Measurements from ENCODE around the gene FHIP2A. TPM values are rescaled to one million over a fixed set of nuclear protein-coding genes. Genes with fewer than 3 reads are reported as not detected.

FHIP2A gene
- total and polyA plus RNA-seq, 2 of the 4 experiments (the other 2 are of a cell fraction) = 10.7 to 16.5 TPM

- TF ChIP-seq USF2 (IDR thresholded peaks at IDR 0.05; ENCODE audit: low read depth, low read length) (peak; percentile 31), POLR2A (IDR thresholded peaks at IDR 0.05; ENCODE audit: low read depth, low read length) (no peak)
These were observed 4.1 kb downstream of the FHIP2A start (continued) for GRCh38 chr10:114825513-114826253.

- CTCF ChIA-PET = interaction anchor here (1.1 kb wide), 1 partner anchor 48 kb away, joined by 3 read pairs; no protein-coding TSS in a partner anchor
- peaks cover 14% of the 10 kb centered on the region for H3K4me1 ChIP-seq (ENCODE audit: control insufficient read depth, insufficient read depth, low read length)
- H2BK15ac ChIP-seq (ENCODE audit: low read depth, low read length) = no peak overlapping the region
- no peak overlapping the region for H3K4me2 ChIP-seq (ENCODE audit: low read depth, low read length)
- H4K5ac ChIP-seq (ENCODE audit: low read depth, low read length) = peak overlapping the region; percentile 32; the same call in 1 of the 2 replicates
- no peak for DNase-seq
- dilution Hi-C loops (cut with HindIII; ENCODE audit: low sequenced_read_pairs, unreplicated experiment) = no loop called here
- no peak overlapping the region for H2BK20ac ChIP-seq (ENCODE audit: low read depth, low read length)
- H3K56ac ChIP-seq (ENCODE audit: extremely low read depth, insufficient read depth, low read length) = no peak overlapping the region
- H3K79me1 ChIP-seq (ENCODE audit: low read depth in 1 of 2, low read length in 2 of 2) = peaks cover 2 to 27% of the 10 kb centered on the region in 2 experiments
- peaks cover 34% of the 10 kb centered on the region; the same call in 1 of the 2 replicates for H4K20me1 ChIP-seq (ENCODE audit: insufficient read depth, low read length)
- no peaks in the 10 kb centered on the region for H3K9me3 ChIP-seq (ENCODE audit: control insufficient read depth, insufficient read depth, low read length)
- in situ Hi-C loops (cut with MboI; ENCODE audit: low sequenced_read_pairs) = no loop called here
- no peak overlapping the region for H3K27ac ChIP-seq (ENCODE audit: insufficient read depth, low read length)
- H2AFZ ChIP-seq (replicated peaks; ENCODE audit: low read length, poor library complexity) = no peak overlapping the region
- H3K4ac ChIP-seq (ENCODE audit: low read depth, low read length) = no peak overlapping the region
- no peak overlapping the region; the same call in 1 of the 2 replicates for H4K91ac ChIP-seq (ENCODE audit: insufficient read depth, low read depth, low read length)
- no CpG with 5 or more reads among the region's 4 CpGs for WGBS, 2 experiments (ENCODE audit: extremely low coverage in 2 of 2, insufficient read length in 1 of 2)
- POLR2A ChIA-PET (ENCODE audit: unreplicated experiment) = no interaction called here
- H2BK5ac ChIP-seq (ENCODE audit: low read depth, low read length, poor library complexity, severe bottlenecking) = peak overlapping the region; percentile 39
- no peak overlapping the region for H3K18ac ChIP-seq (ENCODE audit: low read depth, low read length)
- no peaks in the 10 kb centered on the region for H3K27me3 ChIP-seq (ENCODE audit: control insufficient read depth, insufficient read depth, low read length)
- BruUV-seq (replicated peaks) = no TSS peak
- H3K4me3 ChIP-seq (ENCODE audit: insufficient read depth, low read depth, low read length) = no peak overlapping the region
- H4K8ac ChIP-seq (ENCODE audit: low read depth in 2 of 2, low read length in 2 of 2) = no peak overlapping the region
- intact Hi-C loops (cut with micrococcal nuclease) = no loop called here
- no peak overlapping the region for H2AK5ac ChIP-seq (ENCODE audit: low read depth, low read length)
- no peak overlapping the region for H2AK9ac ChIP-seq (replicated peaks; ENCODE audit: low read depth, low read length, poor library complexity)
- H3K36me3 ChIP-seq (ENCODE audit: control insufficient read depth, insufficient read depth, low read length) = peaks cover 13% of the 10 kb centered on the region
- H3K9me1 ChIP-seq (ENCODE audit: insufficient read depth, low read length) = peaks cover 9% of the 10 kb centered on the region
- no peak overlapping the region for H2BK120ac ChIP-seq (ENCODE audit: low read depth, low read length)
- ATAC-seq (ENCODE audit: low read depth) = no peak
- no peak overlapping the region for H3K9ac ChIP-seq (ENCODE audit: low read depth, low read length)
- no peak overlapping the region; the same call in 1 of the 2 replicates for H3K14ac ChIP-seq (replicated peaks; ENCODE audit: low read depth, low read length)
- H3K23ac ChIP-seq (ENCODE audit: low read depth, low read length) = no peak overlapping the region
- no peak for TF ChIP-seq MXI1 (IDR thresholded peaks at IDR 0.05; ENCODE audit: borderline replicate concordance, low read depth, low read length)
- TF ChIP-seq SMC3 (IDR thresholded peaks at IDR 0.05; ENCODE audit: low read depth, low read length) = no peak
- TF ChIP-seq FOS (IDR thresholded peaks at IDR 0.05; ENCODE audit: low read depth, low read length) = no peak
- TF ChIP-seq RFX5 (IDR thresholded peaks at IDR 0.05; ENCODE audit: low read depth, low read length) = no peak
- no peak for TF ChIP-seq RAD21 (IDR thresholded peaks at IDR 0.05; ENCODE audit: low read length)
- TF ChIP-seq ELK1 (IDR thresholded peaks at IDR 0.05; ENCODE audit: borderline replicate concordance, low read depth, low read length) = no peak
- TF ChIP-seq NFE2L2 (IDR thresholded peaks at IDR 0.05; ENCODE audit: low read depth, low read length) = no peak
- no peak for TF ChIP-seq USF2 (IDR thresholded peaks at IDR 0.05; ENCODE audit: low read depth, low read length)
- no peak for TF ChIP-seq CHD1 (IDR thresholded peaks at IDR 0.05; ENCODE audit: low read depth, low read length)
- TF ChIP-seq CEBPB (IDR thresholded peaks at IDR 0.05; ENCODE audit: low read depth, low read length) = no peak
These were observed 7.8 kb downstream of the FHIP2A start for GRCh38 chr10:114829160-114829909.

All from IMR-90 (cell line).